HG02588 (cell line): ENCODE results near the gene WFDC10B.
"Not testable (repeated sequence)": the region's sequence is repeated elsewhere in the genome, so short reads cannot be mapped to it uniquely, and the experiment has no call there.

Experiments used
- ATAC-seq: cut with Tn5 transposase; IDR thresholded peaks from one replicate; pipeline ENCODE4 v1.9.1; 2021; ENCODE audit warnings: mild to moderate bottlenecking, moderate library complexity; ENCODE audit not compliant: unreplicated experiment

The WFDC10B gene

DNA sequence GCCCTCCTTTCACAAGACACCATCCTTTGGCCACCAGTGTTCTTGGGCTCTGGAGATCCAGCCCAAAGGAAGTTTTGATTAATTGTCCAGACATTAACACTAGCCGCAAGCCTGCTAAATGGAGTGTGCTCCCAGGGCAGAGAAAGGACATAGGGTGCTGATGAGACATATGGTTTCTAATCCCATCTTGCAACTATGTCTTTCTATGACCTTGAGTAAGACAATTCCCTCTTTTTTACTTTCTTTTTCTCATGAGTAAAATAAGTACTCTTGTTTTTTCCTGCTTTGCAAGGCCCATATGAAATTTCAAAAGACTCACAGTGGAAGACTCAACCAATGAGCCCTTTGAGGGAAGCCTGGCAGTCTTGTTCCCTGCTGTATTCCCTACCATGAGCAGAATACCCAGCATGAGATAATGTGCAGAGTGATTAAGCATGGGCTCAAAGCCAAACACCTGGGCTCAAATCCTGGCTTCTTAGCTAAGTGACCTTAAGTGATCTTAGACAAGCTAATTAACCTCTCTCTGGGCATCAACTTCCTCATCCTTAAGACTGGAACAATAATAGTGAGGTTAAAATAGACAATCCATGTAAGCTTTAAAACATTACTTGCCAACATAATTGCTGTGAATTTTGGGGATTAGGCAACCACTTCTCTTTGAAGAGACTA is at the start of gene WFDC10B:
TSS of gene WFDC10B (minus strand) at position 51 of the 669 bp plus-strand sequence. CDS start 19,027 bp downstream, outside the sequence.
- no peak for ATAC-seq

DNA sequence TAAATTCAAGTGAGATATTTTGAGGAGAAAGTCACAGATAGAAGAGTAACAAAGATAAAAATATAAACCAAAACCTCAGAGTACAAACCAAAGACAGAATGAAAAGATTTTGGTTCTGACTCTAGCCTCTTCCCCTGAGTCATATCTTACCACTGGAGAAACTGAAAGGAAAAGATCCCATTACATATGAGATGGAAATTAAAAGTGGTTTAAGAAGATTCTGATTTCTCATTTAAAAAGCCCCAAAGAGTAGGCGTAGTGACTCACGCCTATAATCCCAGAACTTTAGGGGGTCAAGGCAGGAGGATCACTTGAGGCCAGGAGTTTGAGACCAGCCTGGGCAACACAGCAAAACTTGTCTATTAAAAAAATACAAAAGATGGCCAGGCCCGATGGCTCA is 47.9 kb upstream of the WFDC10B start:
- ATAC-seq = no peak

DNA sequence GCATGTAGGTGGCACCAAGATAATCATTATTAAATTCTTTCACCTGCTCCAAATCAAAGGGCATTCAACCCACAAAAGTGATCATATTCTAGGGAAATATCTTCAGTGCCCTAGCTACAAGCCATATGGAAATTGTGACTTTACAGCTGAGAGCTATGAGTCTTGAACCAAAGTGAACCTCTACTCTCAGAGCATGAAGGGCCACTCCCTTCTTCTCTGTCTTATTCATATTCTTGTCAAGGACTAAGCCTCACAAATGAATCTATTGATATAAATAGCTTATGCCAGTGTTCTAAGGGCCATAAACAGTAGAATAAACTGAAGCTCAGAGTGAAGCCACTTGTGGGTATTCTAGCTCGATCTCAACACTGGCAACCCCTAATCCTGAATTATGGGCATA is 46.9 kb upstream of the WFDC10B start:
- no peak for ATAC-seq

DNA sequence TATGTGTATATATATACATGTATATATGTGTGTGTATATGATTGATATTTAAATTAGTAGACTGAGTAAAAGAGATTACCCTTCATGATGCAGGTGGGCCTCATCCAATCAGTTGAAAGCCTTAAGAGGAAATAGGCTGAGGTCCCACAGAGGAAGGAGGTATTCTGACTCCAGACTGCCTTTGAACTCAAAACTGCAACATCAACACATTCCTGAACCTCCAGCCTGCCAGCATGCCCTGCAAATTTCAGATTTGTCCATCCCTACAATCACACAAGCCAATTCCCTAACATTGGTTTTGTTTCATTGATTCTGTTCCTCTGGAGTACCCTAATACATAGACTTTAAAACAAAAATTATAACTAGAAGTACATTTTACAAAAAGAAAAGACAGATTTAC is 40.2 kb upstream of the WFDC10B start:
- ATAC-seq = no peak

DNA sequence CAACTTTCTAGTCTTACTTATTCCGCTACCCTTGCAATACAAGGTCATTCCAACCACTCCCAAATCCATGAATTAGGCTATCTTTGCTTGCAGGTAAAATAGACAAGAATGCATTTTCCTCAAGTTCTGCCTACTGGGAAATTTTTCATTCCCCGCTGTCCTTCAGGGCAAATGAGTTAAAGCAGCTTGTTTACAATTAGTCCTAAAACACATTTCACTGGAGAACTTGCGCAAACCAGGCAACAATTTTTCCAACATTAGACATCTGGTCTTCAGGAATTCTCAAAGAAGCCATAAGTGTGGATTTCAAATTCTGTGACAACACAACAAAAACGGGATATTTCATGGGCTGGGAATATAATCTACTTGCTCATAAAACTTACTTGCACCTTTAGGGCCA is 37.8 kb upstream of the WFDC10B start:
- ATAC-seq = no peak

DNA sequence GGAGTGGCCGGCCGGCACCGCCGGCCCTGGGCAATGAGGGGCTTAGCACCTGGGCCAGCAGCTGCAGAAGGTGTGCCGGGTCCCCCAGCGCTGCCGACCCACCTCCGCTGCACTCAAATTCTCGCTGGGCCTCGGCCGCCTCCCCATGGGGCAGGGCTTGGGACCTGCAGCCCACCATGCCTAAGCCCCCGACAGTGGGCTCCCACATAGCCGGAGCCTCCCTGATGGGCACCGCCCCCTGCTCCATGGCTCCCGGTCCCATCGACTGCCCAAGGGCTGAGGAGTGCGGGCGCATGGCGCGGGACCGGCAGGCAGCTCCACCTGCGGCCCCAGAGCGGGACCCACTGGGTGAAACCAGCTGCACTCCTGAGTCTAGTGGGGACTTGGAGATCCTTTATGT is 31.2 kb upstream of the WFDC10B start:
- no peak for ATAC-seq

DNA sequence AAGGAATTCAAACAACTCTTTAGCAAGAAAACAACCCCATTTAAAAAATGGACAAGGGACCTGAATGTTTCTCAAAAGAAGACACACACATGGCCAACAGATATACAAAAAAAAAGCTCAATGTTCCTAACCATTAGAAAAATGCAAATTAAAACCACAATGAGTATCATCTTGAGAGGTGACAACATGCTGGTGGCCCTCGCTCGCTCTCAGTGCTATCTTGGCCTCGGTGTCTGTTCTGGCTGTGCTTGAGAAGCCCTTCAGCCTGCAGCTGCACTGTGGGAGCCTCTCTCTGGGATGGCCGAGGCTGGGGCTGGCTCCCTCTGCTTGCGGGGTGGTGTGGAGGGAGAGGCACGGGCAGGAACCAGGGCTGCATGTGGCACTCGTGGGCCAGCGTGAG is 30.7 kb upstream of the WFDC10B start:
- no peak for ATAC-seq

DNA sequence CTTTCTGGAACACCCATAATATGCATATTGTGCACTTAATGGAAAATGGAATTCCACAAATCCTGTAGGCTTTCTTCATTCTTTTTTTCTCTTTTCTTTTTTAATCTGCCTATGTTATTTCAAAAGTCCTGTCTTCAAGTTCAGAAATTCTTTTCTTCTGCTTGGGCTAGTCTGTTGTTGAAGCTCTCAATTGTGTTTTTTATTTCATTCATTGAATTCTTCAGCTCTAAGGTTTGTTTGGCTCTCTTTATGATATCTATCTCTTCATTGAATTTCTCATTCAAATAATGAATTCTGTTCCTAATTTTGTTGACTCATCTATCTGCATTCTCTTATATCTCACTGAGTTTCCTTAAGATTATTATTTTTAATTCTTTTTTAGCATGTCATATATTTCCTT is 27.4 kb upstream of the WFDC10B start:
- no peak for ATAC-seq

DNA sequence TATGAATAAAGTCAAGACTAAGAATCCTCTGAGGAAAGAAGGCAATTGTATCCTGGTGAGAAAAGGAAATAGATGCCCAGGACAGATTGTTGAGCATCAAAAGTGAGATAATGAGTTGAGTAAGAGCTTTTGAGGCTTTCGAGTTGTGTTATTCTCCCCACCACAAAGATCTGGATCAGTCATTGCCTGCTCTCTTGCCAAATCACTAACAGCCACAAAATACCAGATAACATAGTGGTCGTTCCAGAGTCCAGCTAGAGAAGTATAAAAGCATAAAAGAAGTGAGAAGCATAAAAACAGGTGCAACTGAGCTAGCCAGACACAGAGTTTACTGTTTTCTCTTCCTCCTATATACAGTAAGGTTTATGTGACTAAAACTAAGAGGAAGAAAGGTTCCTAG is 22.2 kb upstream of the WFDC10B start:
- no peak for ATAC-seq

DNA sequence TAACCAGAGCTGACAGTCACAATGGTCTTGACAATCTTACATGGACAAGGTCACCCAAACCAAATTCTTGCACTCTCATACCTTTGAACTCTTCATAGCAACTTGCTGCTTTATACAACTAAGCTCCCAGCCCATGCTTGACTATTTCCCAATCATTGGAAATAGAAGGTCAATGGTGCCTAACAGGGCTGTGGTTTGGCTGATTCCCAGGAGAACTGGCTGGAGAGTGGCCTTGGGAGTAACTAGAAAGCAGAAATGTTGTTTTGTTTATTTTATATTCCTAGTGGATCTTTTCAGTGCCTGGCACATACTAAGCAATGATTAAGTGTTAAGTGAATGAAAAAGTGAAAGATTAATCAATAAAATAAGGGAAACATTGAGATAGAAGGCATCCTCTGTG is 20.3 kb upstream of the WFDC10B start:
- ATAC-seq = no peak

DNA sequence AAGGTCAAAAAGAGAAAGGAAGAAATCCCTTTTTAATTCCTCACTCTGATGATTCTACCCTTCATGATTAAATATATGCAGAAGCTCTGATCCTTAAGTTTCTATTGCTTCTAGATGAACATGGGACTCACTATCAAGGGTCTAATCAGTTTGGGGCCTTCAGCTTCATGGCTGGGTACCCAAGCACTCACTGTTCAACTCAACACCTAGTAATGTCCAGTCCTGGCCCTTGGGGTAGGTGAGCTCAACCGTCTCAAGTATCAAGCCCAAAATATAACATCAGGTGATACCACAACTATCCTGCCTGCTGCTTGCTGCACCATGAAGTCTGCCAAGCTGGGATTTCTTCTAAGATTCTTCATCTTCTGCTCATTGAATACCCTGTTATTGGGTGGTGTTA is 17.2 kb upstream of the WFDC10B start, which contains the start of gene SPINT4:
TSS of gene SPINT4 (plus strand) at position 301 of the 400 bp plus-strand sequence. CDS start at position 322, 21 bp downstream.
- no peak for ATAC-seq

DNA sequence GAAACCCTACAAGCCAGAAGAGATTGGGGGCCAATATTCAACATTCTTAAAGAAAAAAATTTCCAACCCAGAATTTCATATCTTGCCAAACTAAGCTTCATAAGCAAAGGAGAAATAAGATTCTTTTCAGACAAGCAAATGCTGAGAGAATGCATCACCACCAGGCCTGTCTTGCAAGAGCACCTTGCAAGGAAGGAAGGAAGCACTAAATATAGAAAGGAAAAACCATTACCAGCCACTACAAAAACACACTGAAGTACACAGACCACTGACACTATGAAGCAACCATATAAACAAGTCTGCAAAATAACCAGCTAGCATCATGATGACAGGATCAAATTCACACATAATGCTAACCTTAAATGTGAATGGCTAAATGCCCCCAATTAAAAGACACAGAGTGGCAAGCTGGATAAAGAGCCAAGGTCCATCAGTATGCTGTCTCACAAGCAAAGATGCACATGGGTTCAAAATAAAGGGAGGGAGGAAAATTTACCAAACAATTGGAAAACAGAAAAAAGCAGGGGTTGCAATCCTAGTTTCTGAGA is 11.4 kb upstream of the WFDC10B start:
- not testable (repeated sequence) for ATAC-seq

DNA sequence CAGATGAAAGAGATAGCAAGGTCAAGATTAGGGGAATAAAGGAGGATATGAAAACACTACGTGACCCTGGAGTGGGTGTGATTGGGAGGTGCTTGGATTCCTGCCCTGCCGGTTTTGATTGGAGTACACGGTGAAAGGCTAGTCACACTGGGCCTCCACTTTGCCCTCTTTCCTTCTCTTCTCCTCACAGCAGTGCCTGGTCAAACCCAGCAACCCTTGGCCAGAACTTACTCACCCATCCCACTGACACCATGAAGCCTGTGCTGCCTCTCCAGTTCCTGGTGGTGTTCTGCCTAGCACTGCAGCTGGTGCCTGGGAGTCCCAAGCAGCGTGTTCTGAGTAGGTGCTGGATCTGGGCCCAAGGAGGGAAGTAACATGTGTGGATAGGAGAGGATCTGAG is 2.9 kb downstream of the WFDC10B start, which contains the start of gene WFDC13:
TSS of gene WFDC13 (plus strand) at position 166 of the 400 bp plus-strand sequence. CDS start at position 252, 86 bp downstream.
- no peak for ATAC-seq

DNA sequence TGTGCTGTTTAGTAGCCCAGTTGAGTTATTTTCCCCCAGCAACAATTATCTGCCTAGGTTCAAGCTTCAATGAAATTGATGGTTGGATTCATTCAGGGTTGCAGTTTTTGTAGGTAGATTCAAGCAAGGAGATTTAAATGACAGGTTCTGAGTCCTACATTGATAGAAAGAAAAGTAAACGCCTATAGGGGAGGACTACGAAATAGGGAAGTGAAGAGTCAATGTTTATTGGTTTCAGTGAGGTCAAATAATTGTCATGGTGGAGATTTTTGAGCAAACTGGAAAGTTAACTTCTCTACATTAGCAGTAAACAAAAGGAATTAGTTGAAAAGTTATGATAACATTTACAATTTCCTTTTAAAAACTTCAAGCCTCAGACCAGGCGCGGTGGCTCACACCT is 3.7 kb downstream of the WFDC10B start:
- ATAC-seq = no peak

DNA sequence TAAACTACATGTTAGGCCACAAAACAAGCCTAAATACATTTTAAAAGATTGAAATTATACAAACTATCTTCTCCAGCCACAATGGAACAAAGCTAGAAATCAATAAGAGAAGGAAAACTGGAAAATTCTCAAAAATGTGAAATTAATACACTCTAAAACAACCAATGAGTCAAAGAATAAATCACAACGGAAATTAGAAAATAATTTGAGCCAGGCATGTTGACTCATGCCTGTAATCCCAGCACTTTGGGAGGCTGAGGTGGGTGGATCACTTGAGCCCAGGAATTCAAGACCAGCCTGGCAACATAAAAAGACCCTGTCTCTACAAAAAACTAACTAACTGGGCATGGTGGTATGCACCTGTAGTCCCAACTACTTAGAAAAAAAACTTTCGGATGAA is 9.3 kb downstream of the WFDC10B start:
- ATAC-seq = no peak

DNA sequence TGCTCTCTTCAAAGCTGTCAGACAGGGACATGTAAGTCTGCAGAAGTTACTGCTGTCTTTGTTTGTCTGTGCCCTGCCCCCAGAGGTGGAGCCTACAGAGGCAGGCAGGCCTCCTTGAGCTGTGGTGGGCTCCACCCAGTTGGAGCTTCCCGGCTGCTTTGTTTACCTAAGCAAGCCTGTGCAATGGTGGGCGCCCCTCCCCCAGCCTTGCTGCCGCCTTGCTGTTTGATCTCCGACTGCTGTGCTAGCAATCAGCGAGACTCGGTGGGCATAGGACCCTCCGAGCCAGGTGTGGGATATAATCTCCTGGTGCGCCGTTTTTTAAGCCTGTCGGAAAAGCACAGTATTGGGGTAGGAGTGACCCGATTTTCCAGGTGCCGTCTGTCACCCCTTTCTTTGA is 11.5 kb downstream of the WFDC10B start:
- not testable (repeated sequence) for ATAC-seq

DNA sequence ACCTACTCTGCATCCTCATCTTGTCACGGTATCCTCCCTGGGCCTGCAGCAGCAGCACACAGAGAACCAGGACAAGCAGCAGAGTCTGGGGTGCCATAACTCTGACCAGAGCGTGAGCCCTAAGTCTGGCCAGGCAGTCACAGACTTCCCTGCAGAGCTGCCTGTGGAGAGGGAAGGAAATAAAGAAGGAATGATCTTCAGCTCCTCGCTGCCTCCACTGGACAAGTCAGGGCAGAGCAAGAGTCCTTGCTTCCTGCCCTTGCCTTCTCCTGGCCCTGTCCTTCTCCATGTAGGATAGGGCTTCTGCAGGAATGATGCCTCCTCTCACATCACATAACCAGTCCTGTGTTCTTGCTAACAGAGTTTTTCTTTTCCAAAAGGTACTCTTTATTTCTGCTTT is 18.9 kb downstream of the WFDC10B start:
- ATAC-seq = no peak

DNA sequence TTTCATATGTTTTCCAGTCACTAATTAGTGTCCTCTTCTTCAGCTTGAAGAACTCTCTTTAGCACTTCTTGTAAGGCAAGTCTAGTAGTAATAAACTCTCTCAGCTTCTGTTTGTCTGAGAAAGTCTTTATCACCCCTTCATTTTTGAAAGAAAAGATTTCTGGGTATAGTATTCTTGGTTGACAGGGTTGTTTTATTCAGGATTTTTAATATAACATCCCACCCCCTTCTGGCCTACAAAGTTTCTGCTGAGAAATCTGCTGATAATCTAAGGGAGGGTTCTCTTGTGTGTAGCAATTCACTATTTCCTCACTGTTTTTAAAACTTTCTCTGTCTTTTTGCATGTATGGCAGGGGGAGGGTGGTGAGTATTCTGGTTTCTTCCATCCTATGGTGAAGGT is 25.2 kb downstream of the WFDC10B start:
- ATAC-seq = no peak

DNA sequence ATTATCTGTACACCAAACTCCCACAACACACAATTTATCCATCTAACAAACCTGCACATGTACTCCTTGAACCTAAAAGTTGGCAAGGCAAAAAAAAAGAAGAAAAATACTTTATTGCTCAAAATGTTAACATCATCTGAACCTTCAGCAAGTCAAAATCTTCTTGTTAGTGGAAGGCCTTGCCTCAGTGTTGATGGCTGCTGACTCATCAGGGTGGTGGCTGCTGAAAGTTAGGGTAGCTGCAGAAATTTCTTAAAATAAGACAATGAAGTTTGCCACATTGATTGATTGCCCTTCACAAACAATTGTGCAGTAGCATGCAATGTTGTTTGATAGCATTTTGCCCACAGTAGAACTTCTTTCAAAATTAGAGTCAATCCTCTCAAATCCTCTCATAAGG is 32.1 kb downstream of the WFDC10B start:
- no peak for ATAC-seq

DNA sequence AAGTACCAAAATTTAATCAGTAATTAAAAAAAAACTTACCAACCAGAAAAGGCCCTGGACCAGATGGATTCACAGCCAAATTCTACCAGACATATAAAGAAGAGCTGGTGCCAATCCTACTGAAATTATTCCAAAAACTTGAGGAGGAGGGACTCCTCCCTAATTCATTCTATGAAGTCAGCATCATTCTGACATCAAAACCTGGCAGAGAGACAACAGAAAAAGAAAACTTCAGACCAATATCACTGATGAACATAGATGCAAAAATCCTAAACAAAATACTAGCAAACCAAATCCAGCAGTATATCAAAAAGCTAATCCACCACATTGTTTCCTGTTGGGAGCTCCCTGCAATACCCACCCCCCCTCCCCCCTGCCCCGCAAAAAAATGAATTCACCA is 34.7 kb downstream of the WFDC10B start, which contains the start of gene WFDC11:
TSS of gene WFDC11 (minus strand) at position 101 of the 400 bp plus-strand sequence. CDS start 19,639 bp downstream, outside the sequence.
- ATAC-seq = no peak

DNA sequence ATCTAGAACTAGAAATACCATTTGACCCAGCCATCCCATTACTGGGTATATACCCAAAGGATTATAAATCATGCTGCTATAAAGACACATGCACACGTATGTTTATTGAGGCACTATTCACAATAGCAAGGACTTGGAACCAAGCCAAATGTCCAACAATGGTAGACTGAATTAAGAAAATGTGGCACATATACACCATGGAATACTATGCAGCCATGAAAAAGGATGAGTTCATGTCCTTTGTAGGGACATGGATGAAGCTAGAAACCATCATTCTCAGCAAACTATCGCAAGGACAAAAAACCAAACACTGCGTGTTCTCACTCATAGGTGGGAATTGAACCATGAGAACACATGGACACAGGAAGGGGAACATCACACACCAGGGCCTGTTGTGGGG is 47.8 kb downstream of the WFDC10B start:
- not testable (repeated sequence) for ATAC-seq

DNA sequence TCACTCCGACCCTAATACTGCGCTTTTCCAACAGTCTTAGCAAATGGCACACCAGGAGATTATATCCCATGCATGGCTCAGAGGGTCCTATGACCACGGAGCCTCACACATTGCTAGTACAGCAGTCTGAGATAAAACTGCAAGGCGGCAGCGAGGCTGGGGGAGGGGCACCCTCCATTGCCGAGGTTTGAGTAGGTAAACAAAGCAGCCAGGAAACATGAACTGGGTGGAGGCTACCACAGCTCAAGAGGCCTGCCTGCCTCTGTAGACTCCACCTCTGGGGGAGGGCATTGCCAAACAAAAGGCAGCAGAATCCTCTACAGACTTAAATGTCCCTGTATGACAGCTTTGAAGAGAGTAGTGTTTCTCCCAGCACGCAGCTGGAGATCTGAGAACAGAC is 53.1 kb downstream of the WFDC10B start:
- ATAC-seq = not testable (repeated sequence)
